ENCODE measurements around the gene IDI2.
A peak's percentile ranks its signal among the peaks of the same experiment; 100 is the strongest.

The IDI2 gene

GRCh38 chr10:976316-976715 is 49.3 kb downstream of the IDI2 start:
- DNase-seq: no peak

- no peak for DNase-seq
Observed at GRCh38 chr10:974785-975074, 50.9 kb downstream of the IDI2 start.

GRCh38 chr10:974038-974784 is 51.4 kb downstream of the IDI2 start:
- peak; percentile 98 for DNase-seq

- DNase-seq: no peak
Observed at GRCh38 chr10:972763-973162, 52.9 kb downstream of the IDI2 start.

GRCh38 chr10:971613-972012 is 54.0 kb downstream of the IDI2 start:
- DNase-seq: peak; percentile 45

- peak; percentile 71 for DNase-seq
Observed at GRCh38 chr10:971150-971542, 54.5 kb downstream of the IDI2 start.

- DNase-seq: peak; percentile 99
Observed at GRCh38 chr10:970311-971149, 55.1 kb downstream of the IDI2 start.

GRCh38 chr10:969473-970150 is 56.0 kb downstream of the IDI2 start:
- DNase-seq: peak; percentile 76
